Measurements from ENCODE around the gene IGF2R. TPM values are rescaled to one million over a fixed set of nuclear protein-coding genes. Genes with fewer than 3 reads are reported as not detected.

Gene IGF2R
- total and polyA plus RNA-seq, 2 of the 13 experiments (the other 11 are each of a cell fraction or from before 2014, with no cell fraction given): 38.3 to 70.0 TPM

DNA sequence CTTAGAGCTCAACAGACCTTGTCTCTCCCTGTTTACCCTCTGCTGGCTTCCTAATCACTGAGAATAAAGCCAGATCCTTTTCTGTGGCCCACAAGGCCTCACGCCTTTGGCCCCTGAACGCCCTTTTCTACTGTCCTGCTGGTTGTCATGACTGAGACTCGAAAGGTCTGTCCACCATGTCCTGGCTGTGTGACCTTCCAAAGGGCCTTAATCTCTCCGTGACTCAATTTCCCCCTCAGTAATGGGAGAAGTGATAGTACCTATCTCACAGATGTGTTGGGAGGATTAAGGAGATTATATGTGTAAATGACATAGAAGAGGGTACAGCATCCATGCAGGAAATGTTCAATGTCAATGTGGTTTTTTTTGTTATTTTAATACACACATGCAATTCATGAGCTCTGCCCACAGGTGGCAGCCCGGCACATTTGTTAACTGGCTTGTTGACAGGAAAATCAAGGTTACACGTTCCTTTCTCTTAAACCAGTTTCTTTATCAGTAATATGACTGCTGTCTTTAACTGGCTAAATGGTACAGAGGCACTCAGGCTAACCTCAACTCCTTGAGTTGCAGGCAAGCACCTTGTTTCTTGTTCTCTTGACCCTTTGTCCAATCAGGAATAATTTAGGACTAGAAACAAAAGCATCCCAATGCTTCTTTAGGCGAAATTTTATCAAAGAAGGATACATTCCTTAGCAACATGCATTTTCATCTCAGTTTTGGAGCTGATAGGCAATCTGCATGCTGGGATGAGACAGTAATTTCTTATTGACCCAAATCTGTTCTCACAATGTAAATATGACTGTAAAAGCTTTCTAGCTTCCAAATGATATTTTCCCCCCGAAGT is 169.3 kb downstream of the IGF2R start (continued):
- TF ChIP-seq RBM39 (IDR thresholded peaks at IDR 0.05; ENCODE audit: low read depth, low read length, poor library complexity, severe bottlenecking) (no peak), ZNF230 (CRISPR knock-in tag; IDR thresholded peaks at IDR 0.05) (peak; percentile 50; the same call in 1 of the 2 replicates), FOXA1 (IDR thresholded peaks at IDR 0.05) (no peak), FOXA1 (CRISPR knock-in tag; IDR thresholded peaks at IDR 0.05) (peak; percentile 87), ZNF235 (CRISPR knock-in tag; IDR thresholded peaks at IDR 0.05; ENCODE audit: borderline replicate concordance) (no peak), ZNF3 (CRISPR knock-in tag; IDR thresholded peaks at IDR 0.05) (peak; percentile 86), GMEB2 (CRISPR knock-in tag; IDR thresholded peaks at IDR 0.05; ENCODE audit: low read depth) (0 out of 2 replicates have a peak, but pooled peaks have one; percentile 23), SP4 (CRISPR knock-in tag; IDR thresholded peaks at IDR 0.05) (0 out of 2 replicates have a peak, but pooled peaks have one; percentile 51), NFKB2 (CRISPR knock-in tag; IDR thresholded peaks at IDR 0.05; ENCODE audit: borderline replicate concordance) (0 out of 2 replicates have a peak, but pooled peaks have one; percentile 1), BORCS8-MEF2B (CRISPR knock-in tag; IDR thresholded peaks at IDR 0.05) (peak; percentile 67; the same call in 1 of the 2 replicates), AKAP8 (CRISPR knock-in tag; IDR thresholded peaks at IDR 0.05) (no peak), HCFC1 (IDR thresholded peaks at IDR 0.05; ENCODE audit: low read depth, low read length) (no peak), THAP11 (CRISPR knock-in tag; IDR thresholded peaks at IDR 0.05) (0 out of 2 replicates have a peak, but pooled peaks have one; percentile 27), SMAD3 (CRISPR knock-in tag; IDR thresholded peaks at IDR 0.05) (no peak), KDM3A (CRISPR knock-in tag; IDR thresholded peaks at IDR 0.05; ENCODE audit: low read depth) (0 out of 2 replicates have a peak, but pooled peaks have one; percentile 24), ZNF629 (CRISPR knock-in tag; conservative IDR thresholded peaks at IDR 0.05) (0 out of 2 replicates have a peak, but pooled peaks have one; percentile 22)
- TF ChIP-seq, protein P1, sequence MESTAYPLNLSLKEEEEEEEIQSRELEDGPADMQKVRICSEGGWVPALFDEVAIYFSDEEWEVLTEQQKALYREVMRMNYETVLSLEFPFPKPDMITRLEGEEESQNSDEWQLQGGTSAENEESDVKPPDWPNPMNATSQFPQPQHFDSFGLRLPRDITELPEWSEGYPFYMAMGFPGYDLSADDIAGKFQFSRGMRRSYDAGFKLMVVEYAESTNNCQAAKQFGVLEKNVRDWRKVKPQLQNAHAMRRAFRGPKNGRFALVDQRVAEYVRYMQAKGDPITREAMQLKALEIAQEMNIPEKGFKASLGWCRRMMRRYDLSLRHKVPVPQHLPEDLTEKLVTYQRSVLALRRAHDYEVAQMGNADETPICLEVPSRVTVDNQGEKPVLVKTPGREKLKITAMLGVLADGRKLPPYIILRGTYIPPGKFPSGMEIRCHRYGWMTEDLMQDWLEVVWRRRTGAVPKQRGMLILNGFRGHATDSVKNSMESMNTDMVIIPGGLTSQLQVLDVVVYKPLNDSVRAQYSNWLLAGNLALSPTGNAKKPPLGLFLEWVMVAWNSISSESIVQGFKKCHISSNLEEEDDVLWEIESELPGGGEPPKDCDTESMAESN (CRISPR knock-in tag; conservative IDR thresholded peaks at IDR 0.05): 0 out of 2 replicates have a peak, but pooled peaks have one; percentile 44
- TF ChIP-seq, protein P2, sequence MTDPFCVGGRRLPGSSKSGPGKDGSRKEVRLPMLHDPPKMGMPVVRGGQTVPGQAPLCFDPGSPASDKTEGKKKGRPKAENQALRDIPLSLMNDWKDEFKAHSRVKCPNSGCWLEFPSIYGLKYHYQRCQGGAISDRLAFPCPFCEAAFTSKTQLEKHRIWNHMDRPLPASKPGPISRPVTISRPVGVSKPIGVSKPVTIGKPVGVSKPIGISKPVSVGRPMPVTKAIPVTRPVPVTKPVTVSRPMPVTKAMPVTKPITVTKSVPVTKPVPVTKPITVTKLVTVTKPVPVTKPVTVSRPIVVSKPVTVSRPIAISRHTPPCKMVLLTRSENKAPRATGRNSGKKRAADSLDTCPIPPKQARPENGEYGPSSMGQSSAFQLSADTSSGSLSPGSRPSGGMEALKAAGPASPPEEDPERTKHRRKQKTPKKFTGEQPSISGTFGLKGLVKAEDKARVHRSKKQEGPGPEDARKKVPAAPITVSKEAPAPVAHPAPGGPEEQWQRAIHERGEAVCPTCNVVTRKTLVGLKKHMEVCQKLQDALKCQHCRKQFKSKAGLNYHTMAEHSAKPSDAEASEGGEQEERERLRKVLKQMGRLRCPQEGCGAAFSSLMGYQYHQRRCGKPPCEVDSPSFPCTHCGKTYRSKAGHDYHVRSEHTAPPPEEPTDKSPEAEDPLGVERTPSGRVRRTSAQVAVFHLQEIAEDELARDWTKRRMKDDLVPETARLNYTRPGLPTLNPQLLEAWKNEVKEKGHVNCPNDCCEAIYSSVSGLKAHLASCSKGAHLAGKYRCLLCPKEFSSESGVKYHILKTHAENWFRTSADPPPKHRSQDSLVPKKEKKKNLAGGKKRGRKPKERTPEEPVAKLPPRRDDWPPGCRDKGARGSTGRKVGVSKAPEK (CRISPR knock-in tag; IDR thresholded peaks at IDR 0.05; ENCODE audit: borderline replicate concordance): peak; percentile 10; the same call in 1 of the 2 replicates
- TF ChIP-seq, protein P3, sequence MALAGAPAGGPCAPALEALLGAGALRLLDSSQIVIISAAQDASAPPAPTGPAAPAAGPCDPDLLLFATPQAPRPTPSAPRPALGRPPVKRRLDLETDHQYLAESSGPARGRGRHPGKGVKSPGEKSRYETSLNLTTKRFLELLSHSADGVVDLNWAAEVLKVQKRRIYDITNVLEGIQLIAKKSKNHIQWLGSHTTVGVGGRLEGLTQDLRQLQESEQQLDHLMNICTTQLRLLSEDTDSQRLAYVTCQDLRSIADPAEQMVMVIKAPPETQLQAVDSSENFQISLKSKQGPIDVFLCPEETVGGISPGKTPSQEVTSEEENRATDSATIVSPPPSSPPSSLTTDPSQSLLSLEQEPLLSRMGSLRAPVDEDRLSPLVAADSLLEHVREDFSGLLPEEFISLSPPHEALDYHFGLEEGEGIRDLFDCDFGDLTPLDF (CRISPR knock-in tag; IDR thresholded peaks at IDR 0.05): no peak
- TF ChIP-seq, protein P4, sequence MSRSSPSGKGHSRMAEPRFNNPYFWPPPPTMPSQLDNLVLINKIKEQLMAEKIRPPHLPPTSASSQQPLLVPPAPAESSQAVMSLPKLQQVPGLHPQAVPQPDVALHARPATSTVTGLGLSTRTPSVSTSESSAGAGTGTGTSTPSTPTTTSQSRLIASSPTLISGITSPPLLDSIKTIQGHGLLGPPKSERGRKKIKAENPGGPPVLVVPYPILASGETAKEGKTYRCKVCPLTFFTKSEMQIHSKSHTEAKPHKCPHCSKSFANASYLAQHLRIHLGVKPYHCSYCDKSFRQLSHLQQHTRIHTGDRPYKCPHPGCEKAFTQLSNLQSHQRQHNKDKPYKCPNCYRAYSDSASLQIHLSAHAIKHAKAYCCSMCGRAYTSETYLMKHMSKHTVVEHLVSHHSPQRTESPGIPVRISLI (CRISPR knock-in tag; IDR thresholded peaks at IDR 0.05; ENCODE audit: borderline replicate concordance): peak; percentile 77; the same call in 1 of the 2 replicates

Measured in HepG2 (cell line).